Anterior cingulate cortex (tissue), 58 donors: ENCODE data around the gene TGFB3.
"Not testable (repeated sequence)": the region's sequence is repeated elsewhere in the genome, so short reads cannot be mapped to it uniquely, and the experiment has no call there.

Source experiments
- DNase-seq, 58 donors: peaks; one replicate each; lab custom pipeline; 2025; lab: John Stamatoyannopoulos, UW

TGFB3 gene

GRCh38 chr14:75961662-75962061 is 20.1 kb downstream of the TGFB3 start:
- DNase-seq: no peak

- DNase-seq: no peak
These were observed 21.6 kb downstream of the TGFB3 start for GRCh38 chr14:75960231-75960630.

- DNase-seq: no peak
These were observed 22.8 kb downstream of the TGFB3 start for GRCh38 chr14:75959031-75959430.

GRCh38 chr14:75952489-75952888 is 29.3 kb downstream of the TGFB3 start:
- no peak for DNase-seq

GRCh38 chr14:75946785-75947184 is 35.0 kb downstream of the TGFB3 start:
- no peak for DNase-seq

GRCh38 chr14:75944607-75945241 is 37.1 kb downstream of the TGFB3 start:
- DNase-seq: no peak

- DNase-seq: no peak
These were observed 40.8 kb downstream of the TGFB3 start for GRCh38 chr14:75941030-75941429.

GRCh38 chr14:75939200-75939599 is 42.6 kb downstream of the TGFB3 start:
- no peak for DNase-seq

GRCh38 chr14:75934998-75935628 is 46.7 kb downstream of the TGFB3 start:
- DNase-seq: peak in 2 of 58 donors; percentile 53 to 81

GRCh38 chr14:75933712-75934296 is 48.0 kb downstream of the TGFB3 start:
- DNase-seq: no peak

GRCh38 chr14:75928690-75929181 is 53.1 kb downstream of the TGFB3 start:
- peak in 4 of 58 donors; percentile 2 to 21 (median 6) for DNase-seq

- DNase-seq: no peak
These were observed 54.2 kb downstream of the TGFB3 start for GRCh38 chr14:75927564-75928087.

GRCh38 chr14:75926431-75927115 is 55.2 kb downstream of the TGFB3 start:
- no peak for DNase-seq

- not testable (repeated sequence) for DNase-seq
These were observed 56.5 kb downstream of the TGFB3 start for GRCh38 chr14:75925141-75925840.

- not testable (repeated sequence) for DNase-seq
These were observed 61.4 kb downstream of the TGFB3 start for GRCh38 chr14:75920421-75920820.

- peak in 2 of 58 donors; percentile 15 to 20 for DNase-seq
These were observed 63.9 kb downstream of the TGFB3 start for GRCh38 chr14:75917946-75918335.

GRCh38 chr14:75917322-75917945 is 64.4 kb downstream of the TGFB3 start:
- no peak for DNase-seq

GRCh38 chr14:75915045-75915444 is 66.8 kb downstream of the TGFB3 start:
- DNase-seq: no peak

- no peak for DNase-seq
These were observed 68.6 kb downstream of the TGFB3 start for GRCh38 chr14:75913183-75913582.

- DNase-seq: peak in 32 of 58 donors; percentile 2 to 78 (median 44)
These were observed 69.9 kb downstream of the TGFB3 start for GRCh38 chr14:75911883-75912282.
